Fibroblast of villous mesenchyme (primary cell): Measurements from ENCODE around the gene NKX3-2. TPM values are rescaled to one million over a fixed set of nuclear protein-coding genes. Genes with fewer than 3 reads are reported as not detected.

ENCODE experiments used
- DNase-seq: peaks from one replicate; pipeline ENCODE4 v3.0.0-alpha.2; 2010; ENCODE audit warnings: low read depth
- H3K4me3 ChIP-seq: 2 replicates; pipeline ENCODE4 v1.5.1; 2011; ENCODE audit warnings: low read depth, mild to moderate bottlenecking, low read length
- total RNA-seq: library from RNA; depleted of rRNA; stranded (reverse); fragments of >200 nt; gene quantifications from 2 replicates; pipeline ENCODE4 v1.2.3, GENCODE V29; 2012
- TF ChIP-seq, protein P1 (sequence below): IDR thresholded peaks from 2 replicates; pipeline ENCODE4 v1.5.1; 2012; ENCODE audit warnings: low read depth, mild to moderate bottlenecking, low read length; ENCODE audit not compliant: insufficient read depth

Gene NKX3-2
- total RNA-seq, 1 donor: under 0.01 TPM

DNA sequence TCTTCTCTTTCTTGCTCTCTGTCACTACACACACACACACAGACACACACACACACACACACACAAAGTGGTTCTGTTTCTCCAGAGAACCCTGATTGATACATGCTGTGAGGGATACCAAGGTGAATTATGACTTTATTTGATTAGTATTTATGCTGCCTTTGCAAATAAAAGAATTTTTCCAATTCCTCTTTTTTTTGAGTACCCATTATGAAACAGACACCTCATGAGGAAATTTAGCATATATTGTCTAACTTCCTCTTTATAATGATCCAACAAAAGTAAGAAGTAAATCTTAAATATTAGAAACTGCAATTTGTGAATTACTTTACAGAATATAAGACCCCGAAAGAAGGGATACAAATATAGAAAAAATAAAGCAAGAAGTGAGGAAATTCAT is 45.8 kb downstream of the NKX3-2 start:
- no peak for DNase-seq

DNA sequence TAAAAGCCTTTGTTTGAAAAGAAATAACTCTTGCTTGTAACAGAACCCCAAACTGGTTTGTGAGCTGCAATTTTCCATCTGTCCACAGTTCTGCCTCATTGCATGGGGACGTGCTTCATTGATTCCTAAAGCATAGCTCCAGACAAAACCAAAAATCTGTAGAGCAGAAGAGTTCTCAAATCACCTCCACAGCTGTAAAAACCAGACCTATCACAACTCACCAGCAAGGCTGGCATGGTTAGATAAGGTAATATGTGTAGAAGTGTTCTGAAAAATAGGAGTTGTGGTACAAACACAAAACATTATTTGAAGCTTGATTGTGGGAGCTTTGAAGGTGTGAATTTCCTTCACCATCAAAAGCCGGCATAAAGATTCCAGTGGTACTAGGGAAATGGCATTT is 47.7 kb downstream of the NKX3-2 start:
- TF ChIP-seq, protein P1, sequence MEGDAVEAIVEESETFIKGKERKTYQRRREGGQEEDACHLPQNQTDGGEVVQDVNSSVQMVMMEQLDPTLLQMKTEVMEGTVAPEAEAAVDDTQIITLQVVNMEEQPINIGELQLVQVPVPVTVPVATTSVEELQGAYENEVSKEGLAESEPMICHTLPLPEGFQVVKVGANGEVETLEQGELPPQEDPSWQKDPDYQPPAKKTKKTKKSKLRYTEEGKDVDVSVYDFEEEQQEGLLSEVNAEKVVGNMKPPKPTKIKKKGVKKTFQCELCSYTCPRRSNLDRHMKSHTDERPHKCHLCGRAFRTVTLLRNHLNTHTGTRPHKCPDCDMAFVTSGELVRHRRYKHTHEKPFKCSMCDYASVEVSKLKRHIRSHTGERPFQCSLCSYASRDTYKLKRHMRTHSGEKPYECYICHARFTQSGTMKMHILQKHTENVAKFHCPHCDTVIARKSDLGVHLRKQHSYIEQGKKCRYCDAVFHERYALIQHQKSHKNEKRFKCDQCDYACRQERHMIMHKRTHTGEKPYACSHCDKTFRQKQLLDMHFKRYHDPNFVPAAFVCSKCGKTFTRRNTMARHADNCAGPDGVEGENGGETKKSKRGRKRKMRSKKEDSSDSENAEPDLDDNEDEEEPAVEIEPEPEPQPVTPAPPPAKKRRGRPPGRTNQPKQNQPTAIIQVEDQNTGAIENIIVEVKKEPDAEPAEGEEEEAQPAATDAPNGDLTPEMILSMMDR: no peak
- H3K4me3 ChIP-seq: no peak overlapping the region
- DNase-seq: no peak

More for the DNA sequence above, 45.8 kb downstream of the NKX3-2 start:
- TF ChIP-seq, protein P1: no peak
- H3K4me3 ChIP-seq: no peak overlapping the region

DNA sequence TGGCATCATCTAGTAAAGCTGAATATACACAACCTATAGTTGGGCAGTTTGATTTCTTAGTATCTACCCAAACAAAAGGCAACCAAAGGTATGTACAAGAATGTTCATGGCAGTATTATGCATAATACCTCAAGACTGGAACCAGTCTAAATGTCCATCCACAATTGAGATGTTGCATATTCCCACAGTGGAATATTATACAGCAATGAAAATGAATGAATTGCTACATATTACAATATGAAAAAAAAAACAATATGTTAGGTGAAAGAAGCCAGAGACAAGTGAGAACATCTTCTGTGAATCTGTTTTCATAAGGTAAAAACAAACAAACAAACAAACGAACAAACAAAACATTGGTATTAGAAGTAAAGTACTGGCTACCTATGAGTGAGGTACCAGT is 48.6 kb downstream of the NKX3-2 start:
- DNase-seq: no peak
- TF ChIP-seq, protein P1: no peak
- no peak overlapping the region for H3K4me3 ChIP-seq

DNA sequence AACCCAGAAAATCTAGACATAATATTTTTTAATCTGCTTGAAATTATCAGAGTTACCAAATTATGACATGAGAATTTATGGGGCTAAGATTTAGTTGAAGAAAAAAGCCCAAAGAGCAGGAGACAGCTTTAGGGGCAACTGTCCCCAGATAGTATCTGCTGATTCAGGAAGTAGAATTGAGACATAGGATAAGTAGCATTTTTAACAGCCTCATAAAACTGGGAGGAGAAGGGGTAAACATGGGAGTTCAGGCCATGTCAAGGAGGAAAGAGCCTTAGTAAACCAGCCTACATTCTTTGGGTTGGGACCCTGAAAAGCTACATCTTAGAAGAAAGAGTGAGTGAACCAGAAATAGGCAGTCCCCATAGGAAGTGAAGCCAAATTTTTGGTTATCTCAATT is 50.5 kb downstream of the NKX3-2 start:
- H3K4me3 ChIP-seq: no peak overlapping the region
- DNase-seq: peak; percentile 54
- TF ChIP-seq, protein P1: no peak

DNA sequence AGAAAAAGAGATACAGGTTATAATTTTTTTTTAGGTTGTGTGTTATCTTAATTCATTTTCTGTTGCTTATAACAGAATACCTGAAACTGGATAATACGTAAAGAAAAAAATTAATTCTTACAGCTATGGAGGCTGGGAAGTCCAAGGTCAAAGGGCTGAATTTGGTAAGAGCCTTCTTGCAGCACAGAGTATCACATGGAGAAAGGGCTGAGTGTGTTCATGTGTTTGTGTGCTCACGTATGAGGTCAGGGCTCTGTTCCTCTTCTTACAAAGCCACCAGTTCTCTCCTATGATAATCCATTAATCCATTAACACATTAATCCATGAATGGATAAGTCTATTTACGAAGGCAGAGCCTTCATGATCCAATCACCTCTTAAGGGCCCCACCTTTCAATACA is 51.6 kb downstream of the NKX3-2 start:
- H3K4me3 ChIP-seq: no peak overlapping the region
- TF ChIP-seq, protein P1: no peak
- DNase-seq: no peak

Other genes starting within 250 kb of the NKX3-2 start
- 20.6 and 21.6 TPM in 2 replicates for gene RAB28, start 60.2 kb downstream of the NKX3-2 start, total RNA-seq
- gene BOD1L1, start 83.2 kb upstream of the NKX3-2 start, total RNA-seq: 21.9 and 23.7 TPM in 2 replicates